Fibroblast of lung (primary cell): ENCODE results near the gene PARP9.

Source experiments
- EZH2 ChIP-seq: IDR thresholded peaks from 2 replicates; pipeline ENCODE4 v1.5.1; 2012; ENCODE audit warnings: low read length, control low read depth, mild to moderate bottlenecking; ENCODE audit errors: missing control alignments
- TF ChIP-seq, protein P1 (sequence below), 2 donors: IDR thresholded peaks in 1 of 2; conservative IDR thresholded peaks in 1 of 2; 1 replicate in 1 of 2; 2 replicates in 1 of 2; pipeline ENCODE4 v1.5.1; 2011 to 2012; ENCODE audit warnings: low read length in 2 of 2, control low read depth in 1 of 2, inconsistent platforms in 1 of 2, low read depth in 1 of 2, mild to moderate bottlenecking in 1 of 2

DNA sequence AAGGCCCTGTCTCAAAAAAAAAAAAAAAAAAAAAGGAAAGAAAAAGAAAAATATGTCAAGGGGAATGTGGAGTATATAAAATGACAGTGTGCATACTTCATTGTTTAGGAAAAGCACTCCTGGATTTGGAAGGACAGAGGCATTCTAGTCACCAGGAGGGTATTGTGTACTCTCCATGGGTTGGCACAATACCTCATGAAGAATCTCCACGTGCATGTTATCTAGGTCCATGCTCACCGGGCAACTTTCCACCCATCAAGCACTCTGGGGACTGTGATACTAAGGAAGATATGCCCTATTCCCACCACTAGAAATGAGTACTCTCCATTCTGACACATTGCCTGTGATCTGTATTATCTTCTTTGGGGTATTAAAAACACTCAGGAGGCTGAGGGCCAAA is 33.9 kb downstream of the PARP9 start:
- TF ChIP-seq, protein P1, sequence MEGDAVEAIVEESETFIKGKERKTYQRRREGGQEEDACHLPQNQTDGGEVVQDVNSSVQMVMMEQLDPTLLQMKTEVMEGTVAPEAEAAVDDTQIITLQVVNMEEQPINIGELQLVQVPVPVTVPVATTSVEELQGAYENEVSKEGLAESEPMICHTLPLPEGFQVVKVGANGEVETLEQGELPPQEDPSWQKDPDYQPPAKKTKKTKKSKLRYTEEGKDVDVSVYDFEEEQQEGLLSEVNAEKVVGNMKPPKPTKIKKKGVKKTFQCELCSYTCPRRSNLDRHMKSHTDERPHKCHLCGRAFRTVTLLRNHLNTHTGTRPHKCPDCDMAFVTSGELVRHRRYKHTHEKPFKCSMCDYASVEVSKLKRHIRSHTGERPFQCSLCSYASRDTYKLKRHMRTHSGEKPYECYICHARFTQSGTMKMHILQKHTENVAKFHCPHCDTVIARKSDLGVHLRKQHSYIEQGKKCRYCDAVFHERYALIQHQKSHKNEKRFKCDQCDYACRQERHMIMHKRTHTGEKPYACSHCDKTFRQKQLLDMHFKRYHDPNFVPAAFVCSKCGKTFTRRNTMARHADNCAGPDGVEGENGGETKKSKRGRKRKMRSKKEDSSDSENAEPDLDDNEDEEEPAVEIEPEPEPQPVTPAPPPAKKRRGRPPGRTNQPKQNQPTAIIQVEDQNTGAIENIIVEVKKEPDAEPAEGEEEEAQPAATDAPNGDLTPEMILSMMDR (conservative IDR thresholded peaks at IDR 0.05 in 1 of 2, IDR thresholded peaks at IDR 0.05 in 1 of 2; ENCODE audit: low read depth in 1 of 2, low read length in 2 of 2) = no peak
- no peak for TF ChIP-seq EZH2
